ENCODE data around the gene CMIP.

GRCh38 chr16:81620796-81621195 is 176.2 kb downstream of the CMIP start:
- TF ChIP-seq TAF1 (IDR thresholded peaks at IDR 0.05; ENCODE audit: low read depth) (no peak), RAD21 (IDR thresholded peaks at IDR 0.05; ENCODE audit: low read depth) (no peak), NFIC (IDR thresholded peaks at IDR 0.05) (no peak), MAX (IDR thresholded peaks at IDR 0.05) (no peak), TCF12 (IDR thresholded peaks at IDR 0.05; ENCODE audit: low read depth) (no peak), FOXM1 (IDR thresholded peaks at IDR 0.05; ENCODE audit: borderline replicate concordance, low read depth) (no peak), USF1 (IDR thresholded peaks at IDR 0.05) (no peak), REST (IDR thresholded peaks at IDR 0.05; ENCODE audit: low read depth) (no peak), CEBPB (IDR thresholded peaks at IDR 0.05) (no peak), EP300 (IDR thresholded peaks at IDR 0.05; ENCODE audit: borderline replicate concordance) (no peak), CREB1 (IDR thresholded peaks at IDR 0.05; ENCODE audit: low read depth) (no peak)
